K562 (cell line): ENCODE measurements around the gene POLRMT. TPM values are rescaled to one million over a fixed set of nuclear protein-coding genes. Genes with fewer than 3 reads are reported as not detected.

Source experiments
- ADNP ChIP-seq: fragments of 200-800 bp; sonication (Bioruptor generic); IDR thresholded peaks from 2 replicates; pipeline ENCODE4 v1.6.1; 2016; ENCODE audit warnings: missing genetic modification characterization, missing compliant biosample characterization
- ARNT ChIP-seq, 2 experiments: fragments of 450-650 bp; IDR thresholded peaks; 2 replicates each; pipeline ENCODE4 v1.6.1; 2016; ENCODE audit warnings: mild to moderate bottlenecking in 1 of 2
- DIDO1 ChIP-seq: fragments of 450-650 bp; IDR thresholded peaks from 2 replicates; pipeline ENCODE4 v1.6.1; 2016; ENCODE audit warnings: low read depth, missing biosample characterization, missing genetic modification characterization
- FOS ChIP-seq: IDR thresholded peaks from 3 replicates; pipeline ENCODE4 v1.6.1; 2011; ENCODE audit not compliant: insufficient read length; ENCODE audit errors: extremely low read depth
- FOXA3 ChIP-seq, 2 experiments: fragments of 450-650 bp in 1 of 2; sonication (generic) in 1 of 2; formaldehyde crosslinking; IDR thresholded peaks in 1 of 2; conservative IDR thresholded peaks in 1 of 2; 2 replicates each; pipeline versions ENCODE4 v1.4.0 to v1.8.0; 2020 to 2022; ENCODE audit warnings: mild to moderate bottlenecking in 2 of 2, missing genetic modification reagents in 1 of 2
- HNRNPK ChIP-seq: fragments of 200-400 bp; formaldehyde crosslinking; IDR thresholded peaks from one replicate; pipeline ENCODE4 v1.6.1; 2018; ENCODE audit warnings: mild to moderate bottlenecking, low read depth, low read length; ENCODE audit not compliant: poor library complexity, severe bottlenecking
- KLF10 ChIP-seq: fragments of 250-450 bp; sonication (Bioruptor Pico); IDR thresholded peaks from 2 replicates; pipeline ENCODE4 v1.6.1; 2021; ENCODE audit warnings: matching md5 sums
- MAFK ChIP-seq: IDR thresholded peaks from 2 replicates; pipeline ENCODE4 v1.6.1; 2011; ENCODE audit warnings: low read length, improper control_type of control experiment
- NR2F6 ChIP-seq: fragments of 450-650 bp; formaldehyde crosslinking; IDR thresholded peaks from 2 replicates; pipeline ENCODE4 v1.4.0; 2020; ENCODE audit warnings: mild to moderate bottlenecking
- POLR2A ChIP-seq: fragments of 450-650 bp; conservative IDR thresholded peaks from 2 replicates; pipeline ENCODE4 v1.6.1; 2016
- POLR2AphosphoS5 ChIP-seq: IDR thresholded peaks from 2 replicates; pipeline ENCODE4 v1.6.1; 2011; ENCODE audit warnings: mild to moderate bottlenecking, low read depth, low read length, moderate library complexity; ENCODE audit not compliant: control insufficient read depth, insufficient read depth
- TAL1 ChIP-seq: fragments of 450-650 bp; IDR thresholded peaks from 2 replicates; pipeline ENCODE4 v1.6.1; 2016; ENCODE audit warnings: mild to moderate bottlenecking
- ZBED1 ChIP-seq: IDR thresholded peaks from 2 replicates; pipeline ENCODE4 v1.6.1; 2014
- polyA plus RNA-seq, 8 experiments: library from polyadenylated mRNA; depleted of rRNA in 4 of 8; stranded (reverse) in 5 of 8; unstranded in 3 of 8; fragments of >200 nt; fragmentation: Nextera tagmentation in 2 of 8; fragmentation: Illumina TruSeq in 1 of 8; extraction: Ambion mirVana in 2 of 8; extraction: Trizol in 1 of 8; gene quantifications; 2 replicates each; pipeline versions ENCODE4 v1.2.1 to v1.2.3, GENCODE V29; 2011 to 2014; ENCODE audit warnings: inconsistent platforms in 1 of 8, missing spikeins in 1 of 8
- total RNA-seq, 7 experiments: library from RNA; depleted of rRNA in 6 of 7; stranded (reverse); fragments of >200 nt in 6 of 7; fragmentation: Illumina TruSeq in 2 of 7; extraction: Trizol in 2 of 7; gene quantifications; 2 replicates each; pipeline versions ENCODE4 v1.2.1 to v1.2.3, GENCODE V29; 2011 to 2021; ENCODE audit warnings: low replicate concordance in 1 of 7
- TF ChIP-seq, protein P1 (sequence below): sonication (generic); formaldehyde crosslinking; IDR thresholded peaks from 2 replicates; pipeline ENCODE4 v1.8.1; 2023; ENCODE audit warnings: mild to moderate bottlenecking, missing genetic modification reagents
- TF ChIP-seq, protein P2 (sequence below): IDR thresholded peaks from 2 replicates; pipeline ENCODE4 v1.6.1; 2016; ENCODE audit warnings: missing genetic modification characterization, missing compliant biosample characterization
- TF ChIP-seq, protein P3 (sequence below): fragments of 250-450 bp; sonication (Bioruptor Pico); IDR thresholded peaks from 2 replicates; pipeline ENCODE4 v1.4.0; 2020
- TF ChIP-seq, protein P4 (sequence below): fragments of 200-800 bp; sonication (Bioruptor generic); IDR thresholded peaks from 2 replicates; pipeline ENCODE4 v1.6.1; 2016; ENCODE audit warnings: missing genetic modification characterization, missing compliant biosample characterization

Gene POLRMT
- total and polyA plus RNA-seq, 9 of the 15 experiments (the other 6 are each of a cell fraction or from before 2014, with no cell fraction given): 30.3 to 144 (median 68.0) TPM

GRCh38 chr19:639253-640160 lies 6.2 kb upstream of the POLRMT start, which contains the start of gene FGF22 (continued):
- TF ChIP-seq, protein P1, sequence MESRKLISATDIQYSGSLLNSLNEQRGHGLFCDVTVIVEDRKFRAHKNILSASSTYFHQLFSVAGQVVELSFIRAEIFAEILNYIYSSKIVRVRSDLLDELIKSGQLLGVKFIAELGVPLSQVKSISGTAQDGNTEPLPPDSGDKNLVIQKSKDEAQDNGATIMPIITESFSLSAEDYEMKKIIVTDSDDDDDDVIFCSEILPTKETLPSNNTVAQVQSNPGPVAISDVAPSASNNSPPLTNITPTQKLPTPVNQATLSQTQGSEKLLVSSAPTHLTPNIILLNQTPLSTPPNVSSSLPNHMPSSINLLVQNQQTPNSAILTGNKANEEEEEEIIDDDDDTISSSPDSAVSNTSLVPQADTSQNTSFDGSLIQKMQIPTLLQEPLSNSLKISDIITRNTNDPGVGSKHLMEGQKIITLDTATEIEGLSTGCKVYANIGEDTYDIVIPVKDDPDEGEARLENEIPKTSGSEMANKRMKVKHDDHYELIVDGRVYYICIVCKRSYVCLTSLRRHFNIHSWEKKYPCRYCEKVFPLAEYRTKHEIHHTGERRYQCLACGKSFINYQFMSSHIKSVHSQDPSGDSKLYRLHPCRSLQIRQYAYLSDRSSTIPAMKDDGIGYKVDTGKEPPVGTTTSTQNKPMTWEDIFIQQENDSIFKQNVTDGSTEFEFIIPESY (CRISPR knock-in tag): no peak
- TF ChIP-seq POLR2AphosphoS5 (no peak), FOXA3 (CRISPR knock-in tag; conservative IDR thresholded peaks at IDR 0.05 in 1 of 2, IDR thresholded peaks at IDR 0.05 in 1 of 2) (no peak), MAFK (no peak), ARNT (IDR thresholded peaks at IDR 0.05) (no peak), KLF10 (CRISPR knock-in tag) (no peak), NR2F6 (CRISPR knock-in tag) (no peak), ZBED1 (no peak), POLR2A (peak; percentile 41; the same call in 1 of the 2 replicates), HNRNPK (no peak), DIDO1 (tag) (no peak), ADNP (tag) (no peak), FOS (peak; percentile 56), TAL1 (no peak)
- TF ChIP-seq, protein P2, sequence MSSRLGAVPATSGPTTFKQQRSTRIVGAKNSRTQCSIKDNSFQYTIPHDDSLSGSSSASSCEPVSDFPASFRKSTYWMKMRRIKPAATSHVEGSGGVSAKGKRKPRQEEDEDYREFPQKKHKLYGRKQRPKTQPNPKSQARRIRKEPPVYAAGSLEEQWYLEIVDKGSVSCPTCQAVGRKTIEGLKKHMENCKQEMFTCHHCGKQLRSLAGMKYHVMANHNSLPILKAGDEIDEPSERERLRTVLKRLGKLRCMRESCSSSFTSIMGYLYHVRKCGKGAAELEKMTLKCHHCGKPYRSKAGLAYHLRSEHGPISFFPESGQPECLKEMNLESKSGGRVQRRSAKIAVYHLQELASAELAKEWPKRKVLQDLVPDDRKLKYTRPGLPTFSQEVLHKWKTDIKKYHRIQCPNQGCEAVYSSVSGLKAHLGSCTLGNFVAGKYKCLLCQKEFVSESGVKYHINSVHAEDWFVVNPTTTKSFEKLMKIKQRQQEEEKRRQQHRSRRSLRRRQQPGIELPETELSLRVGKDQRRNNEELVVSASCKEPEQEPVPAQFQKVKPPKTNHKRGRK (tag): no peak
- TF ChIP-seq, protein P3, sequence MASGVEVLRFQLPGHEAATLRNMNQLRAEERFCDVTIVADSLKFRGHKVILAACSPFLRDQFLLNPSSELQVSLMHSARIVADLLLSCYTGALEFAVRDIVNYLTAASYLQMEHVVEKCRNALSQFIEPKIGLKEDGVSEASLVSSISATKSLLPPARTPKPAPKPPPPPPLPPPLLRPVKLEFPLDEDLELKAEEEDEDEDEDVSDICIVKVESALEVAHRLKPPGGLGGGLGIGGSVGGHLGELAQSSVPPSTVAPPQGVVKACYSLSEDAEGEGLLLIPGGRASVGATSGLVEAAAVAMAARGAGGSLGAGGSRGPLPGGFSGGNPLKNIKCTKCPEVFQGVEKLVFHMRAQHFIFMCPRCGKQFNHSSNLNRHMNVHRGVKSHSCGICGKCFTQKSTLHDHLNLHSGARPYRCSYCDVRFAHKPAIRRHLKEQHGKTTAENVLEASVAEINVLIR (CRISPR knock-in tag): no peak
- TF ChIP-seq, protein P4, sequence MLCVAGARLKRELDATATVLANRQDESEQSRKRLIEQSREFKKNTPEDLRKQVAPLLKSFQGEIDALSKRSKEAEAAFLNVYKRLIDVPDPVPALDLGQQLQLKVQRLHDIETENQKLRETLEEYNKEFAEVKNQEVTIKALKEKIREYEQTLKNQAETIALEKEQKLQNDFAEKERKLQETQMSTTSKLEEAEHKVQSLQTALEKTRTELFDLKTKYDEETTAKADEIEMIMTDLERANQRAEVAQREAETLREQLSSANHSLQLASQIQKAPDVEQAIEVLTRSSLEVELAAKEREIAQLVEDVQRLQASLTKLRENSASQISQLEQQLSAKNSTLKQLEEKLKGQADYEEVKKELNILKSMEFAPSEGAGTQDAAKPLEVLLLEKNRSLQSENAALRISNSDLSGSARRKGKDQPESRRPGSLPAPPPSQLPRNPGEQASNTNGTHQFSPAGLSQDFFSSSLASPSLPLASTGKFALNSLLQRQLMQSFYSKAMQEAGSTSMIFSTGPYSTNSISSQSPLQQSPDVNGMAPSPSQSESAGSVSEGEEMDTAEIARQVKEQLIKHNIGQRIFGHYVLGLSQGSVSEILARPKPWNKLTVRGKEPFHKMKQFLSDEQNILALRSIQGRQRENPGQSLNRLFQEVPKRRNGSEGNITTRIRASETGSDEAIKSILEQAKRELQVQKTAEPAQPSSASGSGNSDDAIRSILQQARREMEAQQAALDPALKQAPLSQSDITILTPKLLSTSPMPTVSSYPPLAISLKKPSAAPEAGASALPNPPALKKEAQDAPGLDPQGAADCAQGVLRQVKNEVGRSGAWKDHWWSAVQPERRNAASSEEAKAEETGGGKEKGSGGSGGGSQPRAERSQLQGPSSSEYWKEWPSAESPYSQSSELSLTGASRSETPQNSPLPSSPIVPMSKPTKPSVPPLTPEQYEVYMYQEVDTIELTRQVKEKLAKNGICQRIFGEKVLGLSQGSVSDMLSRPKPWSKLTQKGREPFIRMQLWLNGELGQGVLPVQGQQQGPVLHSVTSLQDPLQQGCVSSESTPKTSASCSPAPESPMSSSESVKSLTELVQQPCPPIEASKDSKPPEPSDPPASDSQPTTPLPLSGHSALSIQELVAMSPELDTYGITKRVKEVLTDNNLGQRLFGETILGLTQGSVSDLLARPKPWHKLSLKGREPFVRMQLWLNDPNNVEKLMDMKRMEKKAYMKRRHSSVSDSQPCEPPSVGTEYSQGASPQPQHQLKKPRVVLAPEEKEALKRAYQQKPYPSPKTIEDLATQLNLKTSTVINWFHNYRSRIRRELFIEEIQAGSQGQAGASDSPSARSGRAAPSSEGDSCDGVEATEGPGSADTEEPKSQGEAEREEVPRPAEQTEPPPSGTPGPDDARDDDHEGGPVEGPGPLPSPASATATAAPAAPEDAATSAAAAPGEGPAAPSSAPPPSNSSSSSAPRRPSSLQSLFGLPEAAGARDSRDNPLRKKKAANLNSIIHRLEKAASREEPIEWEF (CRISPR knock-in tag): no peak
